ENCODE measurements around the gene PFKL. TPM values are rescaled to one million over a fixed set of nuclear protein-coding genes. Genes with fewer than 3 reads are reported as not detected.
A peak's percentile ranks its signal among the peaks of the same experiment; 100 is the strongest.

The PFKL gene
- total RNA-seq, 2 donors from 2014 or later, result 132 to 176 TPM

- ATAC-seq (no peak), DNase-seq (no peak)
- H3K27ac Mint-ChIP-seq, result peak overlapping the region; percentile 86
- H3K4me1 Mint-ChIP-seq, result peaks cover 36% of the 10 kb centered on the region
- H3K27me3 Mint-ChIP-seq, result no peaks in the 10 kb centered on the region
- no peaks in the 10 kb centered on the region for H3K9me3 ChIP-seq (ENCODE audit: control insufficient read depth, low read length, poor library complexity, severe bottlenecking)
- H3K36me3 Mint-ChIP-seq (ENCODE audit: low read depth), result no peaks in the 10 kb centered on the region
- peak overlapping the region; percentile 91 for H3K4me3 Mint-ChIP-seq
Measured at GRCh38 chr21:44303490-44303981, 3.7 kb downstream of the PFKL start.

- no peak for ATAC-seq
- H3K4me1 Mint-ChIP-seq, result peaks cover 38% of the 10 kb centered on the region
- H3K9me3 ChIP-seq (ENCODE audit: control insufficient read depth, low read length, poor library complexity, severe bottlenecking), result no peaks in the 10 kb centered on the region
- no peak for DNase-seq
- H3K27ac Mint-ChIP-seq, result peak overlapping the region; percentile 87
- no peaks in the 10 kb centered on the region for H3K27me3 Mint-ChIP-seq
- H3K4me3 Mint-ChIP-seq, result no peak overlapping the region
- H3K36me3 Mint-ChIP-seq (ENCODE audit: low read depth), result no peaks in the 10 kb centered on the region
Measured at GRCh38 chr21:44304011-44304616, 4.3 kb downstream of the PFKL start.

GRCh38 chr21:44304877-44305293 is 5.0 kb downstream of the PFKL start:
- peak; percentile 54 for ATAC-seq
- DNase-seq, result peak in 1 of 3 donors; percentile 32
- Mint-ChIP-seq H3K27ac (peak overlapping the region; percentile 87), H3K4me3 (peak overlapping the region; percentile 3), H3K4me1 (peaks cover 38% of the 10 kb centered on the region), H3K36me3 (ENCODE audit: low read depth) (no peaks in the 10 kb centered on the region), H3K27me3 (no peaks in the 10 kb centered on the region)
- H3K9me3 ChIP-seq (ENCODE audit: control insufficient read depth, low read length, poor library complexity, severe bottlenecking), result no peaks in the 10 kb centered on the region

- Mint-ChIP-seq H3K27me3 (no peaks in the 10 kb centered on the region), H3K27ac (no peak overlapping the region), H3K4me1 (peaks cover 37% of the 10 kb centered on the region), H3K4me3 (no peak overlapping the region), H3K36me3 (ENCODE audit: low read depth) (no peaks in the 10 kb centered on the region)
- no peak for DNase-seq
- ATAC-seq, result no peak
- H3K9me3 ChIP-seq (ENCODE audit: control insufficient read depth, low read length, poor library complexity, severe bottlenecking), result no peaks in the 10 kb centered on the region
Measured at GRCh38 chr21:44305691-44306090, 5.8 kb downstream of the PFKL start.

GRCh38 chr21:44306936-44307704 is 7.3 kb downstream of the PFKL start:
- Mint-ChIP-seq H3K27me3 (no peaks in the 10 kb centered on the region), H3K4me1 (peaks cover 31% of the 10 kb centered on the region), H3K27ac (peak overlapping the region; percentile 54), H3K4me3 (no peak overlapping the region), H3K36me3 (ENCODE audit: low read depth) (peaks cover 2% of the 10 kb centered on the region)
- ATAC-seq, result no peak
- no peak for DNase-seq
- no peaks in the 10 kb centered on the region for H3K9me3 ChIP-seq (ENCODE audit: control insufficient read depth, low read length, poor library complexity, severe bottlenecking)

- Mint-ChIP-seq H3K36me3 (ENCODE audit: low read depth) (peaks cover 2% of the 10 kb centered on the region), H3K4me3 (no peak overlapping the region), H3K27ac (peak overlapping the region; percentile 37), H3K27me3 (no peaks in the 10 kb centered on the region), H3K4me1 (peaks cover 11% of the 10 kb centered on the region)
- ATAC-seq (no peak), DNase-seq (no peak)
- H3K9me3 ChIP-seq (ENCODE audit: control insufficient read depth, low read length, poor library complexity, severe bottlenecking), result no peaks in the 10 kb centered on the region
Measured at GRCh38 chr21:44310628-44311507, 11.0 kb downstream of the PFKL start.

- no peak overlapping the region for H3K4me3 Mint-ChIP-seq
- ATAC-seq, result no peak
- H3K4me1 Mint-ChIP-seq, result peaks cover 11% of the 10 kb centered on the region
- DNase-seq, result no peak
- peaks cover 2% of the 10 kb centered on the region for H3K36me3 Mint-ChIP-seq (ENCODE audit: low read depth)
- no peaks in the 10 kb centered on the region for H3K27me3 Mint-ChIP-seq
- no peak overlapping the region for H3K27ac Mint-ChIP-seq
- no peaks in the 10 kb centered on the region for H3K9me3 ChIP-seq (ENCODE audit: control insufficient read depth, low read length, poor library complexity, severe bottlenecking)
Measured at GRCh38 chr21:44312089-44312488, 12.2 kb downstream of the PFKL start.

- peaks cover 2% of the 10 kb centered on the region for H3K36me3 Mint-ChIP-seq (ENCODE audit: low read depth)
- H3K27me3 Mint-ChIP-seq, result no peaks in the 10 kb centered on the region
Measured at GRCh38 chr21:44312716-44313115, 12.9 kb downstream of the PFKL start.

GRCh38 chr21:44313451-44313850 is 13.6 kb downstream of the PFKL start:
- no peak for DNase-seq
- Mint-ChIP-seq H3K27me3 (no peaks in the 10 kb centered on the region), H3K4me1 (peaks cover 7% of the 10 kb centered on the region), H3K27ac (no peak overlapping the region), H3K4me3 (no peak overlapping the region), H3K36me3 (ENCODE audit: low read depth) (peaks cover 2% of the 10 kb centered on the region)
- ATAC-seq, result no peak
- H3K9me3 ChIP-seq (ENCODE audit: control insufficient read depth, low read length, poor library complexity, severe bottlenecking), result no peaks in the 10 kb centered on the region

More at GRCh38 chr21:44312716-44313115, 12.9 kb downstream of the PFKL start:
- Mint-ChIP-seq H3K4me3 (no peak overlapping the region), H3K27ac (no peak overlapping the region), H3K4me1 (peaks cover 10% of the 10 kb centered on the region)
- DNase-seq (no peak), ATAC-seq (no peak)
- H3K9me3 ChIP-seq (ENCODE audit: control insufficient read depth, low read length, poor library complexity, severe bottlenecking), result no peaks in the 10 kb centered on the region

- ATAC-seq, result no peak
- H3K9me3 ChIP-seq (ENCODE audit: control insufficient read depth, low read length, poor library complexity, severe bottlenecking), result no peaks in the 10 kb centered on the region
- no peak for DNase-seq
- Mint-ChIP-seq H3K4me1 (peaks cover 5% of the 10 kb centered on the region), H3K4me3 (no peak overlapping the region), H3K27me3 (no peaks in the 10 kb centered on the region), H3K27ac (no peak overlapping the region), H3K36me3 (ENCODE audit: low read depth) (peaks cover 2% of the 10 kb centered on the region)
Measured at GRCh38 chr21:44314128-44314527, 14.3 kb downstream of the PFKL start.

GRCh38 chr21:44314561-44314960 is 14.7 kb downstream of the PFKL start:
- DNase-seq, result no peak
- Mint-ChIP-seq H3K27me3 (no peaks in the 10 kb centered on the region), H3K27ac (no peak overlapping the region), H3K4me3 (no peak overlapping the region), H3K36me3 (ENCODE audit: low read depth) (peaks cover 2% of the 10 kb centered on the region), H3K4me1 (peaks cover 5% of the 10 kb centered on the region)
- ATAC-seq, result no peak
- no peaks in the 10 kb centered on the region for H3K9me3 ChIP-seq (ENCODE audit: control insufficient read depth, low read length, poor library complexity, severe bottlenecking)

- H3K9me3 ChIP-seq (ENCODE audit: control insufficient read depth, low read length, poor library complexity, severe bottlenecking), result no peaks in the 10 kb centered on the region
- Mint-ChIP-seq H3K27me3 (no peaks in the 10 kb centered on the region), H3K4me1 (peaks cover 5% of the 10 kb centered on the region), H3K27ac (no peak overlapping the region), H3K36me3 (ENCODE audit: low read depth) (peaks cover 2% of the 10 kb centered on the region), H3K4me3 (peak overlapping the region; percentile 12)
- DNase-seq (no peak), ATAC-seq (no peak)
Measured at GRCh38 chr21:44315691-44316203, 15.9 kb downstream of the PFKL start.
